Testis (tissue), 3 donors: ENCODE measurements around the gene PRPH. TPM values are rescaled to one million over a fixed set of nuclear protein-coding genes. Genes with fewer than 3 reads are reported as not detected.

Experiments used
- DNase-seq: peaks from one replicate; pipeline ENCODE4 v3.0.0-alpha.2; 2019
- H3K27ac ChIP-seq, 2 donors: fragments of 200-600 bp; sonication (generic); one replicate each; pipeline ENCODE4 v1.5.1; 2019
- H3K27me3 ChIP-seq: fragments of 200-600 bp; sonication (generic); one replicate; pipeline ENCODE4 v1.5.1; 2019
- H3K36me3 ChIP-seq: fragments of 200-600 bp; sonication (generic); one replicate; pipeline ENCODE4 v1.5.1; 2017; ENCODE audit warnings: low read depth; ENCODE audit errors: missing control alignments
- H3K4me1 ChIP-seq: fragments of 200-600 bp; sonication (generic); one replicate; pipeline ENCODE4 v1.5.1; 2019
- H3K4me3 ChIP-seq, 2 donors: fragments of 200-600 bp; sonication (generic); one replicate each; pipeline ENCODE4 v1.5.1; 2017 to 2019
- H3K9me3 ChIP-seq: fragments of 200-600 bp; sonication (generic); one replicate; pipeline ENCODE4 v1.5.1; 2017
- CTCF ChIP-seq, 3 experiments: fragments of 450-650 bp in 2 of 3; fragments of 200-600 bp in 1 of 3; sonication (generic) in 1 of 3; IDR thresholded peaks; one replicate each; pipeline ENCODE4 v1.5.1; 2016 to 2019; ENCODE audit warnings: antibody characterized with exemption in 3 of 3, mild to moderate bottlenecking in 2 of 3, moderate library complexity in 1 of 3
- POLR2A ChIP-seq: fragments of 450-650 bp; IDR thresholded peaks from one replicate; pipeline ENCODE4 v1.6.1; 2017; ENCODE audit warnings: antibody characterized with exemption, mild to moderate bottlenecking, moderate library complexity
- WGBS, 2 donors: methylation state at CpG; one replicate each; pipeline ENCODE4 v1.1.5; 2018; 5-methylcytosine and 5-hydroxymethylcytosine counted together
- intact Hi-C: fragments of 100-400 bp; cut with DNase I; formaldehyde crosslinking; loops from one replicate; pipeline ENCODE4 v1.15.1; 2023; ENCODE audit warnings: low total_unique reads
- polyA plus RNA-seq: library from polyadenylated mRNA; stranded (reverse); fragments of 350-450 nt; fragmentation: Illumina TruSeq; extraction: RNeasy Lipid Tissue Mini Kit (QIAGEN cat#74804); gene quantifications from one replicate; pipeline ENCODE4 v1.2.3, GENCODE V29; 2014; ENCODE audit warnings: low read depth, low replicate concordance; ENCODE audit not compliant: insufficient read depth
- total RNA-seq, 2 donors: library from RNA; depleted of rRNA; stranded (reverse); fragments of >200 nt; gene quantifications; one replicate each; pipeline ENCODE4 v1.2.3, GENCODE V29; 2016

The PRPH gene
- total and polyA plus RNA-seq, 3 donors from 2014 or later = 36.5 to 112 (median 50.0) TPM

GRCh38 chr12:49346659-49347310 is 51.8 kb downstream of the PRPH start, which contains the start of gene DNAJC22:
TSS of gene DNAJC22 (plus strand) at chr12:49346888. CDS start at chr12:49348873, 1,985 bp downstream.
- Histone ChIP-seq H3K36me3 (no peaks in the 10 kb centered on the region), H3K27me3 (no peaks in the 10 kb centered on the region), H3K9me3 (no peaks in the 10 kb centered on the region), H3K4me1 (peaks cover 48% of the 10 kb centered on the region), H3K27ac (no peak within 1 kb of the TSS), H3K4me3 (peak within 1 kb of the TSS; percentile 0 to 49)
- peak; percentile 25 for DNase-seq
- 3 to 6% methylated on average over 18 to 46 of the region's 47 CpGs for WGBS, 2 donors
- no peak for TF ChIP-seq CTCF (IDR thresholded peaks at IDR 0.05)
- TF ChIP-seq POLR2A = no peak
- intact Hi-C loops = loop anchor here (10.0 kb wide), 1 partner anchor 168 kb away; no protein-coding TSS in a partner anchor

- peaks cover 47% of the 10 kb centered on the region for H3K4me1 ChIP-seq
These were observed 52.6 kb downstream of the PRPH start for GRCh38 chr12:49347311-49348193.

More at GRCh38 chr12:49347311-49348193, 52.6 kb downstream of the PRPH start:
- H3K27me3 ChIP-seq = no peaks in the 10 kb centered on the region
- no peak overlapping the region for H3K27ac ChIP-seq
- TF ChIP-seq CTCF (IDR thresholded peaks at IDR 0.05) (peak; percentile 77 to 95 (median 83)), POLR2A (no peak)
- WGBS, 2 donors = 7 to 17% methylated on average over 15 to 37 of the region's 37 CpGs
- intact Hi-C loops = loop anchor here (10.0 kb wide), 1 partner anchor 167 kb away; no protein-coding TSS in a partner anchor
- peak; percentile 72 for DNase-seq
- H3K4me3 ChIP-seq = peak overlapping the region; percentile 0 to 49
- H3K9me3 ChIP-seq = no peaks in the 10 kb centered on the region
- no peaks in the 10 kb centered on the region for H3K36me3 ChIP-seq

Other genes with a start within 250 kb of the PRPH start
- gene KMT2D, start 234.4 kb upstream of the PRPH start, total RNA-seq = 100 to 1,000 TPM; 148 to 169 TPM
- 67.1 TPM for gene KMT2D, start 234.4 kb upstream of the PRPH start, polyA plus RNA-seq
- 1 to 10 TPM; 1.7 to 5.9 TPM for gene RHEBL1, start 225.2 kb upstream of the PRPH start, total RNA-seq
- 1.5 TPM for gene RHEBL1, start 225.2 kb upstream of the PRPH start, polyA plus RNA-seq
- gene DHH, start 200.3 kb upstream of the PRPH start, total RNA-seq = 100 to 1,000 TPM in 1 of 2 donors, 10 to 100 TPM in 1; 97.6 to 148 TPM
- gene DHH, start 200.3 kb upstream of the PRPH start, polyA plus RNA-seq = 40.0 TPM
- 100 to 1,000 TPM; 223 to 265 TPM for gene LMBR1L, start 184.3 kb upstream of the PRPH start, total RNA-seq
- 178 TPM for gene LMBR1L, start 184.3 kb upstream of the PRPH start, polyA plus RNA-seq
- gene TUBA1B, start 163.8 kb upstream of the PRPH start, total RNA-seq = 1,000 to 10,000 TPM in 1 of 2 donors, 100 to 1,000 TPM in 1; 642 to 1,178 TPM
- gene TUBA1B, start 163.8 kb upstream of the PRPH start, polyA plus RNA-seq = 894 TPM
- gene TUBA1A, start 106.1 kb upstream of the PRPH start, total RNA-seq = 100 to 1,000 TPM; 156 to 269 TPM
- 282 TPM for gene TUBA1A, start 106.1 kb upstream of the PRPH start, polyA plus RNA-seq
- 10 to 100 TPM; 72.5 to 78.2 TPM for gene TUBA1C, start 30.1 kb upstream of the PRPH start, total RNA-seq
- gene TUBA1C, start 30.1 kb upstream of the PRPH start, polyA plus RNA-seq = 128 TPM
- 10 to 100 TPM; 22.8 to 36.1 TPM for gene TROAP, start 28.1 kb downstream of the PRPH start, total RNA-seq
- gene TROAP, start 28.1 kb downstream of the PRPH start, polyA plus RNA-seq = 61.7 TPM
- gene C1QL4, start 42.0 kb downstream of the PRPH start, total RNA-seq = 1 to 10 TPM; 3.3 to 5.5 TPM
- 2.9 TPM for gene C1QL4, start 42.0 kb downstream of the PRPH start, polyA plus RNA-seq
- gene DNAJC22, start 51.7 kb downstream of the PRPH start, total RNA-seq = 1 to 10 TPM in 1 of 2 donors, under 1 TPM in 1; 0.87 to 1.1 TPM
- 3.5 TPM for gene DNAJC22, start 51.7 kb downstream of the PRPH start, polyA plus RNA-seq
- gene SPATS2, start 72.3 kb downstream of the PRPH start, total RNA-seq = 10 to 100 TPM; 47.1 to 65.0 TPM
- gene SPATS2, start 72.3 kb downstream of the PRPH start, polyA plus RNA-seq = 67.5 TPM
- 1 to 10 TPM; 4.5 to 8.3 TPM for gene KCNH3, start 243.9 kb downstream of the PRPH start, total RNA-seq
- 4.5 TPM for gene KCNH3, start 243.9 kb downstream of the PRPH start, polyA plus RNA-seq